Bone marrow (tissue), 2 donors: Measurements from ENCODE around the gene CDIPT.
"Not testable (repeated sequence)": the region's sequence is repeated elsewhere in the genome, so short reads cannot be mapped to it uniquely, and the experiment has no call there.

ENCODE experiments used
- DNase-seq, 2 donors: peaks; one replicate each; lab custom pipeline; 2025; lab: John Stamatoyannopoulos, UW

The CDIPT gene

GRCh38 chr16:29858149-29858849 is 4.7 kb downstream of the CDIPT start:
- DNase-seq = no peak

GRCh38 chr16:29857133-29857760 is 5.8 kb downstream of the CDIPT start:
- no peak for DNase-seq

- no peak for DNase-seq
Measured at GRCh38 chr16:29854520-29855100, 8.4 kb downstream of the CDIPT start.

GRCh38 chr16:29852654-29853053 is 10.4 kb downstream of the CDIPT start:
- DNase-seq = no peak

- no peak for DNase-seq
Measured at GRCh38 chr16:29850998-29851397, 12.0 kb downstream of the CDIPT start.

- DNase-seq = no peak
Measured at GRCh38 chr16:29849505-29849904, 13.5 kb downstream of the CDIPT start.

GRCh38 chr16:29848420-29849297 is 14.4 kb downstream of the CDIPT start:
- DNase-seq = peak; percentile 36 to 48

- no peak for DNase-seq
Measured at GRCh38 chr16:29845656-29846055, 17.4 kb downstream of the CDIPT start.

- no peak for DNase-seq
Measured at GRCh38 chr16:29844575-29845331, 18.3 kb downstream of the CDIPT start.

- no peak for DNase-seq
Measured at GRCh38 chr16:29843931-29844330, 19.1 kb downstream of the CDIPT start.

GRCh38 chr16:29842732-29843346 is 20.2 kb downstream of the CDIPT start:
- DNase-seq = no peak

GRCh38 chr16:29841631-29842030 is 21.4 kb downstream of the CDIPT start:
- no peak for DNase-seq

GRCh38 chr16:29840240-29840639 is 22.8 kb downstream of the CDIPT start:
- no peak for DNase-seq

- no peak for DNase-seq
Measured at GRCh38 chr16:29839822-29840221, 23.2 kb downstream of the CDIPT start.

- DNase-seq = no peak
Measured at GRCh38 chr16:29837841-29838240, 25.2 kb downstream of the CDIPT start.

GRCh38 chr16:29836623-29837022 is 26.4 kb downstream of the CDIPT start:
- DNase-seq = no peak

- no peak for DNase-seq
Measured at GRCh38 chr16:29835926-29836325, 27.1 kb downstream of the CDIPT start.

- no peak for DNase-seq
Measured at GRCh38 chr16:29834079-29834478, 28.9 kb downstream of the CDIPT start.

- DNase-seq = not testable (repeated sequence)
Measured at GRCh38 chr16:29833219-29833618, 29.8 kb downstream of the CDIPT start.

- DNase-seq = no peak
Measured at GRCh38 chr16:29831490-29831889, 31.5 kb downstream of the CDIPT start.

- DNase-seq = no peak
Measured at GRCh38 chr16:29830774-29831173, 32.3 kb downstream of the CDIPT start.
